CD14-positive monocyte (primary cell): Measurements from ENCODE around the gene RARRES2. TPM values are rescaled to one million over a fixed set of nuclear protein-coding genes. Genes with fewer than 3 reads are reported as not detected.
"Not testable (repeated sequence)": the region's sequence is repeated elsewhere in the genome, so short reads cannot be mapped to it uniquely, and the experiment has no call there.

Experiments
- DNase-seq, 3 donors: peaks; one replicate each; pipeline ENCODE4 v3.0.0-alpha.2; 2011 to 2022
- H2AFZ ChIP-seq: 2 replicates; pipeline ENCODE4 v1.6.0; 2012; ENCODE audit warnings: mild to moderate bottlenecking, low read depth, low read length, inconsistent platforms; ENCODE audit not compliant: insufficient read depth, poor library complexity, severe bottlenecking
- H3K27ac ChIP-seq, 2 donors: 1 replicate in 1 of 2; 2 replicates in 1 of 2; pipeline ENCODE4 v1.5.1; 2012 to 2013; ENCODE audit warnings: low read length in 2 of 2, control low read depth in 1 of 2, inconsistent platforms in 1 of 2, low read depth in 1 of 2, mild to moderate bottlenecking in 1 of 2
- H3K27me3 ChIP-seq, 2 donors: one replicate each; pipeline versions ENCODE4 v1.6.0 to v1.6.1; 2011 to 2013; ENCODE audit warnings: low read length in 2 of 2; ENCODE audit not compliant: control insufficient read depth in 2 of 2, insufficient read depth in 2 of 2
- H3K36me3 ChIP-seq, 2 donors: replicated peaks in 1 of 2; 1 replicate in 1 of 2; 2 replicates in 1 of 2; pipeline versions ENCODE4 v1.5.1 to v1.6.1; 2012 to 2013; ENCODE audit warnings: low read length in 2 of 2, control low read depth in 1 of 2, inconsistent platforms in 1 of 2, mild to moderate bottlenecking in 1 of 2; ENCODE audit not compliant: insufficient read depth in 2 of 2, control insufficient read depth in 1 of 2
- H3K4me1 ChIP-seq, 2 donors: 1 replicate in 1 of 2; 2 replicates in 1 of 2; pipeline versions ENCODE4 v1.5.1 to v1.6.1; 2012 to 2013; ENCODE audit warnings: low read length in 2 of 2, control low read depth in 1 of 2, inconsistent platforms in 1 of 2, mild to moderate bottlenecking in 1 of 2, moderate library complexity in 1 of 2; ENCODE audit not compliant: insufficient read depth in 2 of 2, control insufficient read depth in 1 of 2
- H3K4me2 ChIP-seq: replicated peaks from 2 replicates; pipeline ENCODE3; 2012; ENCODE audit warnings: low read length, moderate library complexity, mild to moderate bottlenecking; ENCODE audit not compliant: poor library complexity, severe bottlenecking; ENCODE audit errors: extremely low read depth
- H3K4me3 ChIP-seq, 3 experiments: fragments of 200-600 bp in 1 of 3; sonication (generic) in 1 of 3; replicated peaks in 1 of 3; 1 replicate in 2 of 3; 2 replicates in 1 of 3; pipeline ENCODE4 v1.5.1; 2011 to 2013; ENCODE audit warnings: low read length in 3 of 3, mild to moderate bottlenecking in 3 of 3, control low read depth in 2 of 3, low read depth in 2 of 3, inconsistent platforms in 1 of 3, moderate library complexity in 1 of 3
- H3K79me2 ChIP-seq: 2 replicates; pipeline ENCODE4 v1.6.0; 2012; ENCODE audit warnings: mild to moderate bottlenecking, control low read depth, inconsistent platforms, low read length, moderate library complexity; ENCODE audit not compliant: insufficient read depth
- H3K9ac ChIP-seq: 2 replicates; pipeline ENCODE4 v1.6.0; 2017; ENCODE audit warnings: low read length, mild to moderate bottlenecking; ENCODE audit not compliant: insufficient read depth, poor library complexity, severe bottlenecking
- H3K9me3 ChIP-seq, 2 donors: replicated peaks in 1 of 2; 1 replicate in 1 of 2; 2 replicates in 1 of 2; pipeline versions ENCODE4 v1.5.1 to v1.6.1; 2012 to 2013; ENCODE audit warnings: low read length in 2 of 2, control low read depth in 1 of 2; ENCODE audit not compliant: control insufficient read depth in 1 of 2, insufficient read depth in 1 of 2
- H4K20me1 ChIP-seq: 2 replicates; pipeline ENCODE4 v1.6.0; 2012; ENCODE audit warnings: mild to moderate bottlenecking, low read length, control low read depth, moderate library complexity; ENCODE audit not compliant: insufficient read depth
- H3K27ac Mint-ChIP-seq, 7 donors: one replicate each; pipeline ENCODE4 v1.8.0; 2020; ENCODE audit warnings: mild to moderate bottlenecking in 7 of 7, mixed read lengths in 7 of 7, moderate library complexity in 6 of 7, inconsistent platforms in 2 of 7
- H3K27me3 Mint-ChIP-seq, 3 donors: one replicate each; pipeline ENCODE4 v1.8.0; 2021 to 2022; ENCODE audit warnings: low read depth in 3 of 3, mild to moderate bottlenecking in 3 of 3, mixed read lengths in 3 of 3, moderate library complexity in 3 of 3, inconsistent platforms in 1 of 3
- H3K36me3 Mint-ChIP-seq, 2 donors: one replicate each; pipeline ENCODE4 v1.8.0; 2020; ENCODE audit warnings: mixed read lengths in 2 of 2, inconsistent platforms in 1 of 2, mild to moderate bottlenecking in 1 of 2
- H3K4me1 Mint-ChIP-seq: one replicate; pipeline ENCODE4 v1.8.0; 2020; ENCODE audit warnings: mild to moderate bottlenecking, mixed read lengths
- H3K4me3 Mint-ChIP-seq, 2 donors: one replicate each; pipeline ENCODE4 v1.8.0; 2020; ENCODE audit warnings: mild to moderate bottlenecking in 2 of 2, mixed read lengths in 2 of 2, moderate library complexity in 1 of 2
- H3K9me3 Mint-ChIP-seq, 7 donors: one replicate each; pipeline ENCODE4 v1.8.0; 2020 to 2022; ENCODE audit warnings: mixed read lengths in 7 of 7, mild to moderate bottlenecking in 6 of 7, moderate library complexity in 6 of 7, inconsistent platforms in 2 of 7
- CTCF ChIP-seq: fragments of 200-600 bp; IDR thresholded peaks from one replicate; pipeline ENCODE4 v1.8.0; 2022; ENCODE audit warnings: antibody characterized with exemption, mild to moderate bottlenecking
- WGBS: methylation state at CpG from one replicate; pipeline ENCODE4 v1.1.5; 2013; ENCODE audit warnings: missing lambda C conversion rate; ENCODE audit not compliant: insufficient coverage; 5-methylcytosine and 5-hydroxymethylcytosine counted together
- intact Hi-C, 2 donors: fragments of 100-400 bp; cut with micrococcal nuclease; formaldehyde crosslinking; loops; one replicate each; pipeline versions ENCODE4 v1.15.0 to v1.15.1; 2023
- polyA plus RNA-seq, 3 donors: library from polyadenylated mRNA; depleted of rRNA in 1 of 3; unstranded in 2 of 3; stranded (reverse) in 1 of 3; fragments of 300-500 nt in 2 of 3; fragments of >200 nt in 1 of 3; fragmentation: Illumina TruSeq in 2 of 3; gene quantifications; 1 replicate in 2 of 3; 2 replicates in 1 of 3; pipeline ENCODE4 v1.2.3, GENCODE V29; 2012 to 2021

RARRES2 gene
- polyA plus RNA-seq, 3 donors = not detected

GRCh38 chr7:150313367-150313809 lies 28.0 kb downstream of the RARRES2 start:
- DNase-seq = no peak
- Mint-ChIP-seq H3K36me3 (no peaks in the 10 kb centered on the region), H3K4me3 (no peak overlapping the region), H3K27me3 (peaks cover 0 to 1% (median 0%) of the 10 kb centered on the region in 3 donors), H3K4me1 (peaks cover 9% of the 10 kb centered on the region), H3K27ac (no peak overlapping the region), H3K9me3 (peaks cover 0 to 3% (median 0%) of the 10 kb centered on the region in 7 donors)
- intact Hi-C loops = no loop called here
- 100% methylated on average over 1 of the region's 3 CpGs for WGBS
- Histone ChIP-seq H3K27ac (no peak overlapping the region), H2AFZ (no peak overlapping the region), H3K4me3 (no peak overlapping the region), H3K36me3 (no peaks in the 10 kb centered on the region), H3K27me3 (no peaks in the 10 kb centered on the region), H3K4me1 (peaks cover 0 to 3% of the 10 kb centered on the region in 2 donors), H3K4me2 (no peak overlapping the region), H3K9me3 (no peaks in the 10 kb centered on the region), H3K9ac (no peak overlapping the region), H3K79me2 (no peaks in the 10 kb centered on the region), H4K20me1 (no peaks in the 10 kb centered on the region)
- no peak for TF ChIP-seq CTCF

- H3K36me3 Mint-ChIP-seq, H3K9ac ChIP-seq, H4K20me1 ChIP-seq, H3K4me3 ChIP-seq, H3K79me2 ChIP-seq, H3K4me1 ChIP-seq, H3K4me1 Mint-ChIP-seq, H3K4me2 ChIP-seq, H3K4me3 Mint-ChIP-seq, H2AFZ ChIP-seq, H3K9me3 Mint-ChIP-seq, H3K9me3 ChIP-seq, DNase-seq, H3K27ac ChIP-seq, H3K27me3 ChIP-seq, H3K36me3 ChIP-seq, H3K27ac Mint-ChIP-seq, intact Hi-C loops, H3K27me3 Mint-ChIP-seq: not testable (repeated sequence)
- 56% methylated on average over 3 of the region's 7 CpGs for WGBS
Observed at GRCh38 chr7:150312649-150313366, 28.6 kb downstream of the RARRES2 start.
